DND-41 (cell line): ENCODE results near the gene MAP2K5.

ENCODE experiments used
- CTCF ChIP-seq: IDR thresholded peaks from 2 replicates; pipeline ENCODE4 v1.5.1; 2012; ENCODE audit warnings: borderline replicate concordance, low read length, moderate library complexity, mild to moderate bottlenecking; ENCODE audit not compliant: poor library complexity, severe bottlenecking; ENCODE audit errors: extremely low read depth
- EZH2 ChIP-seq: IDR thresholded peaks from 3 replicates; pipeline ENCODE4 v1.6.1; 2012; ENCODE audit warnings: borderline replicate concordance, low read depth, mild to moderate bottlenecking, moderate library complexity, low read length, inconsistent platforms; ENCODE audit not compliant: severe bottlenecking

GRCh38 chr15:67691450-67691849, 148.9 kb downstream of the MAP2K5 start:
- TF ChIP-seq CTCF (no peak), EZH2 (no peak)
